HG02840 (cell line): Measurements from ENCODE around the gene WASF2.
"Not testable (repeated sequence)": the region's sequence is repeated elsewhere in the genome, so short reads cannot be mapped to it uniquely, and the experiment has no call there.

Experiments used
- ATAC-seq: cut with Tn5 transposase; IDR thresholded peaks from one replicate; pipeline ENCODE4 v1.9.1; 2021; ENCODE audit warnings: mild to moderate bottlenecking, moderate library complexity, moderate number of reproducible peaks; ENCODE audit not compliant: unreplicated experiment, low FRiP score

The WASF2 gene

GRCh38 chr1:27428316-27429028, 61.5 kb downstream of the WASF2 start:
- ATAC-seq: no peak

GRCh38 chr1:27427816-27428315, 62.1 kb downstream of the WASF2 start:
- ATAC-seq: no peak

- ATAC-seq: no peak
These were observed 62.6 kb downstream of the WASF2 start for GRCh38 chr1:27427329-27427728.

- ATAC-seq: no peak
These were observed 66.3 kb downstream of the WASF2 start for GRCh38 chr1:27423709-27424108.

GRCh38 chr1:27418326-27419185, 71.4 kb downstream of the WASF2 start:
- ATAC-seq: peak; percentile 60

GRCh38 chr1:27417713-27418112, 72.3 kb downstream of the WASF2 start:
- no peak for ATAC-seq

GRCh38 chr1:27416387-27417111, 73.4 kb downstream of the WASF2 start:
- ATAC-seq: no peak

GRCh38 chr1:27414091-27414490, 75.9 kb downstream of the WASF2 start:
- no peak for ATAC-seq

- ATAC-seq: no peak
These were observed 77.0 kb downstream of the WASF2 start for GRCh38 chr1:27413004-27413403.

- no peak for ATAC-seq
These were observed 77.5 kb downstream of the WASF2 start for GRCh38 chr1:27412502-27412901.

GRCh38 chr1:27410709-27411108, 79.3 kb downstream of the WASF2 start:
- no peak for ATAC-seq

- no peak for ATAC-seq
These were observed 80.3 kb downstream of the WASF2 start for GRCh38 chr1:27409669-27410068.

- no peak for ATAC-seq
These were observed 81.8 kb downstream of the WASF2 start for GRCh38 chr1:27408151-27408550.

- ATAC-seq: not testable (repeated sequence)
These were observed 83.2 kb downstream of the WASF2 start for GRCh38 chr1:27406791-27407190.

- ATAC-seq: no peak
These were observed 83.6 kb downstream of the WASF2 start for GRCh38 chr1:27406362-27406680.

GRCh38 chr1:27405598-27406361, 84.2 kb downstream of the WASF2 start:
- not testable (repeated sequence) for ATAC-seq

- no peak for ATAC-seq
These were observed 84.9 kb downstream of the WASF2 start for GRCh38 chr1:27405074-27405473.

GRCh38 chr1:27403931-27404330, 86.0 kb downstream of the WASF2 start:
- ATAC-seq: no peak

GRCh38 chr1:27403065-27403726, 86.8 kb downstream of the WASF2 start:
- ATAC-seq: no peak

- ATAC-seq: no peak
These were observed 87.6 kb downstream of the WASF2 start for GRCh38 chr1:27402349-27402754.
